K562 (cell line): ENCODE results near the gene AMN1. TPM values are rescaled to one million over a fixed set of nuclear protein-coding genes. Genes with fewer than 3 reads are reported as not detected.

ENCODE experiments used
- CREBBP ChIP-seq: IDR thresholded peaks from one replicate; pipeline ENCODE4 v1.6.1; 2012; ENCODE audit warnings: low read depth, mild to moderate bottlenecking, control low read depth, inconsistent platforms, low read length
- E2F6 ChIP-seq, 2 experiments: IDR thresholded peaks; 2 replicates each; pipeline ENCODE4 v1.6.1; 2011; ENCODE audit warnings: borderline replicate concordance in 1 of 2, control low read depth in 1 of 2, low read depth in 1 of 2, low read length in 1 of 2, mild to moderate bottlenecking in 1 of 2, mixed read lengths in 1 of 2, moderate library complexity in 1 of 2; ENCODE audit not compliant: insufficient read depth in 1 of 2, insufficient read length in 1 of 2, poor library complexity in 1 of 2, severe bottlenecking in 1 of 2; ENCODE audit errors: extremely low read depth in 1 of 2
- FOS ChIP-seq: IDR thresholded peaks from 3 replicates; pipeline ENCODE4 v1.6.1; 2011; ENCODE audit not compliant: insufficient read length; ENCODE audit errors: extremely low read depth
- FOXJ2 ChIP-seq: fragments of 200-800 bp; sonication (Bioruptor generic); IDR thresholded peaks from 2 replicates; pipeline ENCODE4 v1.6.1; 2016; ENCODE audit warnings: missing genetic modification characterization, missing compliant biosample characterization
- GATA2 ChIP-seq: sonication (generic); formaldehyde crosslinking; IDR thresholded peaks from 2 replicates; pipeline ENCODE4 v1.4.0; 2020; ENCODE audit warnings: mild to moderate bottlenecking, missing genetic modification reagents
- HDAC1 ChIP-seq, 2 experiments: fragments of 450-650 bp; IDR thresholded peaks; 2 replicates each; pipeline ENCODE4 v1.6.1; 2016 to 2017; ENCODE audit warnings: inconsistent platforms in 1 of 2, mild to moderate bottlenecking in 1 of 2, moderate library complexity in 1 of 2
- HDAC3 ChIP-seq: fragments of 450-650 bp; IDR thresholded peaks from 2 replicates; pipeline ENCODE4 v1.6.1; 2018; ENCODE audit warnings: borderline replicate concordance, mild to moderate bottlenecking, moderate library complexity; ENCODE audit not compliant: partially characterized antibody
- HDAC6 ChIP-seq: IDR thresholded peaks from 2 replicates; pipeline ENCODE4 v1.6.1; 2012; ENCODE audit warnings: low read depth, mild to moderate bottlenecking, control low read depth, inconsistent platforms, low read length, moderate library complexity
- KDM1A ChIP-seq, 2 experiments: fragments of 450-650 bp; IDR thresholded peaks; 2 replicates each; pipeline ENCODE4 v1.6.1; 2016; ENCODE audit warnings: mild to moderate bottlenecking in 2 of 2
- KLF13 ChIP-seq: fragments of 450-650 bp; IDR thresholded peaks from 2 replicates; pipeline ENCODE4 v1.6.1; 2016; ENCODE audit warnings: missing genetic modification characterization, low read depth, mild to moderate bottlenecking, missing compliant biosample characterization, moderate library complexity, borderline replicate concordance
- MLLT1 ChIP-seq, 2 experiments: fragments of 450-650 bp; IDR thresholded peaks; 2 replicates each; pipeline ENCODE4 v1.6.1; 2016
- MNT ChIP-seq, 2 experiments: fragments of 450-650 bp; conservative IDR thresholded peaks; 2 replicates each; pipeline ENCODE4 v1.6.1; 2017; ENCODE audit warnings: mild to moderate bottlenecking in 2 of 2, moderate library complexity in 2 of 2
- NCOR1 ChIP-seq: fragments of 450-650 bp; IDR thresholded peaks from 2 replicates; pipeline ENCODE4 v1.6.1; 2016; ENCODE audit warnings: mild to moderate bottlenecking, moderate library complexity
- POLR2AphosphoS5 ChIP-seq: IDR thresholded peaks from 2 replicates; pipeline ENCODE4 v1.6.1; 2011; ENCODE audit warnings: mild to moderate bottlenecking, low read depth, low read length, moderate library complexity; ENCODE audit not compliant: control insufficient read depth, insufficient read depth
- PPARD ChIP-seq: fragments of 250-450 bp; sonication (Bioruptor Pico); IDR thresholded peaks from 2 replicates; pipeline ENCODE4 v1.8.0; 2022; ENCODE audit warnings: inconsistent platforms, mild to moderate bottlenecking, moderate library complexity
- SIN3B ChIP-seq: fragments of 450-650 bp; IDR thresholded peaks from 2 replicates; pipeline ENCODE4 v1.6.1; 2017; ENCODE audit warnings: low read depth, mild to moderate bottlenecking, moderate library complexity
- TAL1 ChIP-seq: fragments of 450-650 bp; IDR thresholded peaks from 2 replicates; pipeline ENCODE4 v1.6.1; 2016; ENCODE audit warnings: mild to moderate bottlenecking
- TCFL5 ChIP-seq: fragments of 250-450 bp; sonication (Bioruptor Pico); conservative IDR thresholded peaks from 2 replicates; pipeline ENCODE4 v1.6.1; 2021; ENCODE audit warnings: mild to moderate bottlenecking, moderate library complexity, matching md5 sums
- TOE1 ChIP-seq, 2 experiments: fragments of 450-650 bp in 1 of 2; sonication (generic) in 1 of 2; formaldehyde crosslinking in 1 of 2; IDR thresholded peaks; 2 replicates each; pipeline versions ENCODE4 v1.7.1 to v1.8.0; 2016 to 2022; ENCODE audit warnings: borderline replicate concordance in 2 of 2, mild to moderate bottlenecking in 2 of 2, antibody characterized with exemption in 1 of 2, inconsistent platforms in 1 of 2, low read depth in 1 of 2, missing genetic modification reagents in 1 of 2, moderate library complexity in 1 of 2
- TRIM24 ChIP-seq, 2 experiments: fragments of 450-650 bp; IDR thresholded peaks; 2 replicates each; pipeline ENCODE4 v1.6.1; 2016
- ZNF395 ChIP-seq: fragments of 200-800 bp; sonication (Bioruptor generic); IDR thresholded peaks from 2 replicates; pipeline ENCODE4 v1.6.1; 2017; ENCODE audit warnings: missing genetic modification characterization, missing compliant biosample characterization
- ZNF584 ChIP-seq: fragments of 200-800 bp; sonication (Bioruptor generic); IDR thresholded peaks from 2 replicates; pipeline ENCODE4 v1.6.1; 2016; ENCODE audit warnings: low read depth, mild to moderate bottlenecking, missing genetic modification characterization, missing compliant biosample characterization
- polyA plus RNA-seq, 8 experiments: library from polyadenylated mRNA; depleted of rRNA in 4 of 8; stranded (reverse) in 5 of 8; unstranded in 3 of 8; fragments of >200 nt; fragmentation: Nextera tagmentation in 2 of 8; fragmentation: Illumina TruSeq in 1 of 8; extraction: Ambion mirVana in 2 of 8; extraction: Trizol in 1 of 8; gene quantifications; 2 replicates each; pipeline versions ENCODE4 v1.2.1 to v1.2.3, GENCODE V29; 2011 to 2014; ENCODE audit warnings: inconsistent platforms in 1 of 8, missing spikeins in 1 of 8
- total RNA-seq, 7 experiments: library from RNA; depleted of rRNA in 6 of 7; stranded (reverse); fragments of >200 nt in 6 of 7; fragmentation: Illumina TruSeq in 2 of 7; extraction: Trizol in 2 of 7; gene quantifications; 2 replicates each; pipeline versions ENCODE4 v1.2.1 to v1.2.3, GENCODE V29; 2011 to 2021; ENCODE audit warnings: low replicate concordance in 1 of 7

The AMN1 gene
- total and polyA plus RNA-seq, 9 of the 15 experiments (the other 6 are each of a cell fraction or from before 2014, with no cell fraction given) = 5.2 to 27.6 (median 13.0) TPM

GRCh38 chr12:31756977-31757420 is 28.2 kb upstream of the AMN1 start (continued):
- TF ChIP-seq E2F6 (IDR thresholded peaks at IDR 0.05; ENCODE audit: borderline replicate concordance in 1 of 2, extremely low read depth in 1 of 2, insufficient read depth in 1 of 2, insufficient read length in 1 of 2, low read depth in 1 of 2, low read length in 1 of 2, poor library complexity in 1 of 2, severe bottlenecking in 1 of 2) (no peak), MLLT1 (IDR thresholded peaks at IDR 0.05) (peak in 1 of 2 experiments; percentile 83; a peak in 2 of 4 replicates), FOXJ2 (peak; percentile 88), ZNF584 (CRISPR knock-in tag) (peak; percentile 87), ZNF395 (CRISPR knock-in tag) (peak; percentile 74; the same call in 1 of the 2 replicates), CREBBP (no peak), TRIM24 (IDR thresholded peaks at IDR 0.05) (peak; percentile 69 to 73), POLR2AphosphoS5 (peak; percentile 43; the same call in 1 of the 2 replicates), HDAC3 (peak; percentile 58), HDAC1 (IDR thresholded peaks at IDR 0.05) (peak; percentile 92 to 99), SIN3B (no peak), KLF13 (no peak), KDM1A (IDR thresholded peaks at IDR 0.05) (peak; percentile 100), TAL1 (peak; percentile 67), HDAC6 (no peak), TCFL5 (CRISPR knock-in tag) (no peak), NCOR1 (peak; percentile 64), TOE1 (IDR thresholded peaks at IDR 0.05; ENCODE audit: borderline replicate concordance) (peak; percentile 69; the same call in 1 of the 2 replicates), TOE1 (CRISPR knock-in tag; IDR thresholded peaks at IDR 0.05; ENCODE audit: borderline replicate concordance, low read depth) (no peak), MNT (conservative IDR thresholded peaks at IDR 0.05) (peak in 1 of 2 experiments; percentile 70; a peak in 2 of 4 replicates), PPARD (CRISPR knock-in tag) (no peak), GATA2 (CRISPR knock-in tag) (0 out of 2 replicates have a peak, but pooled peaks have one; percentile 31), FOS (no peak)
